T-cell (primary cell): ENCODE results near the gene CBS. TPM values are rescaled to one million over a fixed set of nuclear protein-coding genes. Genes with fewer than 3 reads are reported as not detected.
A peak's percentile ranks its signal among the peaks of the same experiment; 100 is the strongest.
"Not testable (repeated sequence)": the region's sequence is repeated elsewhere in the genome, so short reads cannot be mapped to it uniquely, and the experiment has no call there.

Experiments used
- ATAC-seq, 4 experiments: fragments of 200-7000 bp in 3 of 4; fragments of 150-1000 bp in 1 of 4; cut with Tn5 transposase; replicated peaks in 1 of 4; 1 replicate in 3 of 4; 2 replicates in 1 of 4; pipeline ENCODE4 v1.10.0; 2021; ENCODE audit warnings: moderate library complexity in 3 of 4, mild to moderate bottlenecking in 2 of 4, moderate number of reproducible peaks in 1 of 4
- CTCF ChIA-PET, 2 donors: fragments of 300-600 bp; sonication (Branson Sonifier 250); formaldehyde crosslinking; loops; one replicate each; lab custom pipeline; 2022; ENCODE audit warnings: antibody characterized with exemption in 2 of 2; lab: Charles Lee
- POLR2A ChIA-PET, 2 donors: fragments of 300-600 bp; sonication (Branson Sonifier 250); formaldehyde crosslinking; loops; one replicate each; lab custom pipeline; 2022; ENCODE audit warnings: antibody characterized with exemption in 2 of 2; lab: Charles Lee
- DNase-seq, 35 experiments: peaks; one replicate each; pipeline versions ENCODE4 v3.0.0 to v3.0.0-alpha.2; 2013 to 2023
- H3K27ac ChIP-seq: one replicate; pipeline ENCODE4 v1.5.1; 2013; ENCODE audit warnings: low read length
- H3K27me3 ChIP-seq, 2 experiments: replicated peaks in 1 of 2; 1 replicate in 1 of 2; 2 replicates in 1 of 2; pipeline versions ENCODE4 v1.6.1 to v1.7.0; 2013; ENCODE audit warnings: low read length in 1 of 2, mixed read lengths in 1 of 2; ENCODE audit not compliant: control insufficient read depth in 2 of 2, insufficient read depth in 2 of 2; ENCODE audit errors: extremely low read depth in 1 of 2
- H3K36me3 ChIP-seq, 2 donors: 1 replicate in 1 of 2; 2 replicates in 1 of 2; pipeline versions ENCODE4 v1.6.1 to v1.7.0; 2013; ENCODE audit warnings: low read length in 1 of 2; ENCODE audit not compliant: control insufficient read depth in 2 of 2, insufficient read depth in 1 of 2; ENCODE audit errors: extremely low read depth in 1 of 2
- H3K4me1 ChIP-seq, 2 experiments: 1 replicate in 1 of 2; 2 replicates in 1 of 2; pipeline versions ENCODE4 v1.6.1 to v1.7.0; 2013; ENCODE audit warnings: low read length in 2 of 2, mixed read lengths in 1 of 2; ENCODE audit not compliant: insufficient read depth in 2 of 2, control insufficient read depth in 1 of 2; ENCODE audit errors: extremely low read depth in 1 of 2
- H3K4me3 ChIP-seq, 2 donors: 1 replicate in 1 of 2; 2 replicates in 1 of 2; pipeline versions ENCODE4 v1.5.1 to v1.7.0; 2013; ENCODE audit warnings: mild to moderate bottlenecking in 2 of 2, low read length in 1 of 2, moderate library complexity in 1 of 2; ENCODE audit not compliant: control insufficient read depth in 1 of 2; ENCODE audit errors: extremely low read depth in 1 of 2
- H3K9me3 ChIP-seq: 2 replicates; pipeline ENCODE4 v1.7.0; 2013
- H3K27ac Mint-ChIP-seq, 2 donors: one replicate each; pipeline ENCODE4 v1.8.0; 2020 to 2021; ENCODE audit warnings: mild to moderate bottlenecking in 2 of 2, mixed read lengths in 2 of 2
- H3K27me3 Mint-ChIP-seq, 2 donors: one replicate each; pipeline ENCODE4 v1.8.0; 2021 to 2022; ENCODE audit warnings: mixed read lengths in 2 of 2
- H3K36me3 Mint-ChIP-seq: one replicate; pipeline ENCODE4 v1.8.0; 2021; ENCODE audit warnings: mixed read lengths
- H3K4me1 Mint-ChIP-seq, 3 donors: one replicate each; pipeline ENCODE4 v1.8.0; 2020 to 2022; ENCODE audit warnings: mixed read lengths in 3 of 3, mild to moderate bottlenecking in 1 of 3
- H3K4me3 Mint-ChIP-seq, 3 donors: one replicate each; pipeline ENCODE4 v1.8.0; 2020 to 2022; ENCODE audit warnings: mild to moderate bottlenecking in 3 of 3, mixed read lengths in 3 of 3, moderate library complexity in 3 of 3
- H3K9me3 Mint-ChIP-seq, 3 donors: one replicate each; pipeline ENCODE4 v1.8.0; 2020 to 2022; ENCODE audit warnings: mixed read lengths in 3 of 3
- WGBS: methylation state at CpG from one replicate; pipeline ENCODE4 v1.1.5; 2013; ENCODE audit warnings: missing lambda C conversion rate; ENCODE audit not compliant: insufficient coverage; 5-methylcytosine and 5-hydroxymethylcytosine counted together
- total RNA-seq, 35 experiments: library from RNA in 6 of 35; stranded (reverse) in 6 of 35; fragments of 120-200 nt in 1 of 35; gene quantifications; one replicate each; pipeline versions ENCODE4 v1.2.1 to v1.2.4 and lab custom pipeline; 2013 to 2026

CBS gene
- total RNA-seq, 5 donors from 2014 or later (not counting 1 experiment from before 2014, with no cell fraction given): 0.65 to 5.5 (median 3.7) TPM; not detected in 1

DNA sequence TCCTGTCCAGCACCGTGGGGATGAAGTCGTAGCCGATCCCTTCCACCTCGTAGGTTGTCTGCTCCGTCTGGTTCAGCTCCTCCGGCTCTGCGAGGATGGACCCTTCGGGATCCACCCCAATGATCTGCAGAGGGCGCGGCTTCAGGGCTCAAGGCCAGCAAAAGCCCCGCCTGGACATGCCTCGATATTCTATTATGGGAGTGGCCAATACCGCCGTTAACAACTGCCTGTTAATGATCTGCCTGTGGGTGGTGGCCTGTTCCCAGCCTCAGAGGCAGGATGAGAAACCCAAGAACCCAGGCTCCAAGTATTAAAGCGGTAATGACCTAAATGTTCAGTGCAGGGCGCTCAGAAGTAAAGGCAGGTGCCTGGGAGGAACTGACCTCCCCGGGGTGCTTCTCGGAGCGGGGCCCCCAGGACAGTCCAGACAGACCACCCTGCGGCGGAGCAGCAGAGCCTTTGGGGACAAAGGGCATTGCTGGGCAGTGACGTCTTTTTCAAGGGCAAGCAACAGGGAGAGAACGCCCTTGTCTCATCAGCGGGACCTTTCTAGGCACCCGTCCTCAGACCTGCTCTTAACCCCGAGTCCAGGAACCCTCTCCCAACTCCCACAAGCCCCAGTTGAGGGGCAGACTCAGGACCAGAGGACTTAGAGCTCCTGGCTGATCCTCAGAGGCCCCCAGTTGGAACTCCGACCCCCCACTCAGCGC is 12.5 kb downstream of the CBS start:
- DNase-seq, H3K27ac Mint-ChIP-seq, H3K27me3 Mint-ChIP-seq, H3K4me1 Mint-ChIP-seq, H3K27me3 ChIP-seq, H3K4me3 Mint-ChIP-seq, POLR2A ChIA-PET, H3K9me3 Mint-ChIP-seq, H3K9me3 ChIP-seq, H3K36me3 ChIP-seq, H3K4me3 ChIP-seq, H3K4me1 ChIP-seq, H3K36me3 Mint-ChIP-seq, CTCF ChIA-PET, ATAC-seq, H3K27ac ChIP-seq: not testable (repeated sequence)
- WGBS: no CpG with 5 or more reads among the region's 28 CpGs

- H3K4me1 Mint-ChIP-seq, CTCF ChIA-PET, H3K36me3 ChIP-seq, H3K27ac ChIP-seq, H3K9me3 Mint-ChIP-seq, H3K4me3 Mint-ChIP-seq, H3K4me3 ChIP-seq, ATAC-seq, DNase-seq, H3K27me3 ChIP-seq, H3K9me3 ChIP-seq, H3K36me3 Mint-ChIP-seq, H3K27me3 Mint-ChIP-seq, POLR2A ChIA-PET, H3K4me1 ChIP-seq, H3K27ac Mint-ChIP-seq: not testable (repeated sequence)
- WGBS: no CpG with 5 or more reads among the region's 13 CpGs
Observed at GRCh38 chr21:43053112-43053511, 22.5 kb downstream of the CBS start.

DNA sequence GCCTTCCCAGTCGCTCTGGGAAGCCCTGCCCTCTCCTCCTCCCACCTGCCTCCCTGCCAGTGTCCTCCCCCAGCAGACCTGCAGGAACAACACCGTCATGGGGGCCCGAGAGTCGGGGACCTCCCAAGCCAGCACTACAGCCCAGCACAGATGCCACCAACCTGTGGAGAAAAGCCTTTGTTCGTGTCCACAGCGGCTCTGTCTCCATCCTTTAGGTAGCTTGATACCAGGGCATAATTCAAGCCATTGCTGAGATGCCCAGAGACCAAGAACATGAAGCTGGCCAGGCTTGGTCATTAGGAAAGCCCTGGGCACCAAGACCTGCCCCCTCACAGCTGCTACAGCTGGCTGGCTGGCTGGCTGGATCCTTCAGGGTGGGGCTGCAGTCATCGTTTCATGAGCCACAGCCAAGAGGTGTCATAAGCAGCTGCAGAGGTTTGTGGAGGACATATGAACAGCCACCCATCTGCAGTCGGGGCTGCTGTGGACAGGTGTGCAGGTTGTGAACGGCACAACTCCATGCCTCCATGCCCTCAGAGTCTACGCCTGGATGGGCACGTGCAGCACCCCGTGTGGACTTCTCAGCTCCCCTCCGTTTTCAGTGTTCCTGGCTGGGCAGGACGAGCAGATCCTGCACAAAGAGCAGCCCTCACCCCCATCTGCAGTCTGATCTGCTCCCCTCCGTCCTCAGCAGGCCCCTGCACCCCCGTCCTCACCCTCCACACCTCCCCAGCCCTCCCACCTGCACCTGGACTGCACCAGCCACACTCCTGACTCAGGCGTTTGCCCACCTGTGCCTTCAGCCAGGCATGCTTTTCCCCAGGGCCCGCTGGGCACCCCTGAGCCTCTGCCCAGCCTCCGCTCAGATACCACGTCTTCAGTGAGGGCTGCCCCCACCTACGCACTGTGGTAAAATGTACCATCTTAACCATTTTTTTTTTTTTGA is 29.5 kb downstream of the CBS start:
- peak overlapping the region in 1 of 2 donors; percentile 58 for H3K27ac Mint-ChIP-seq
- H3K36me3 ChIP-seq, H3K36me3 Mint-ChIP-seq, H3K4me3 ChIP-seq, H3K4me1 Mint-ChIP-seq, H3K9me3 ChIP-seq, H3K27me3 Mint-ChIP-seq, H3K27me3 ChIP-seq, CTCF ChIA-PET, H3K9me3 Mint-ChIP-seq, POLR2A ChIA-PET: not testable (repeated sequence)
- peak overlapping the region; percentile 34 for H3K27ac ChIP-seq
- DNase-seq (peak in 2 of 35 experiments; percentile 4 to 8), ATAC-seq (peak; percentile 22 to 49 (median 44))
- peaks cover 2 to 12% of the 10 kb centered on the region in 2 experiments for H3K4me1 ChIP-seq
- H3K4me3 Mint-ChIP-seq: peak overlapping the region in 1 of 3 donors; percentile 68
- WGBS: 41% methylated on average over 7 of the region's 21 CpGs

- H3K27me3 Mint-ChIP-seq, CTCF ChIA-PET, POLR2A ChIA-PET, H3K9me3 Mint-ChIP-seq, H3K4me3 ChIP-seq, H3K36me3 Mint-ChIP-seq, H3K36me3 ChIP-seq, H3K9me3 ChIP-seq, H3K4me1 Mint-ChIP-seq, H3K27me3 ChIP-seq: not testable (repeated sequence)
- no CpG with 5 or more reads among the region's 17 CpGs for WGBS
- Histone ChIP-seq H3K4me1 (peaks cover 2 to 12% of the 10 kb centered on the region in 2 experiments), H3K27ac (peak overlapping the region; percentile 34)
- peak overlapping the region; percentile 91 to 92 for H3K27ac Mint-ChIP-seq
- peak overlapping the region in 2 of 3 donors; percentile 21 to 68 for H3K4me3 Mint-ChIP-seq
- peak in 3 of 35 experiments; percentile 7 to 23 (median 9) for DNase-seq
- ATAC-seq: peak; percentile 67 to 82 (median 74)
Observed at GRCh38 chr21:43045165-43045875, 30.3 kb downstream of the CBS start.

DNA sequence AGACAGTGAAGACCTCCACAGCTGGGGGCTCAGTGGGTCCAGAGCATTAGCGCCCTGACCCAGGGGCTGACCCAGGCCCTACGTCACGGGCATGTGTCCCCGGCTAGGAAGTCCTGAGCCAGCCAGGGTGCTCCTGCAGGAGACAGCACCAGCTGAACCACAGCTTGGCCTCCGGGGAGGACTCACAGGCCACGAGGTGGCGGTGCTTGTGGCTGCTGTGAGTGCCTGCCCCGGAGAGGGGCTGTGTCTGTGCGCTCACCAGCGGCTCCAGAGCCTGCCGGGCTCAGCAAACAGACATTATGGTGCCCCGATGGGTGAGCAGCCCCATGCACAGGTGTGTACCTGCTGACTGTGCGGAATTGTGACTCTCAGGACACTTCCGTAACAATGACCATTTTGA is 31.1 kb downstream of the CBS start:
- not testable (repeated sequence) for H3K36me3 ChIP-seq

GRCh38 chr21:43043291-43043690 is 32.3 kb downstream of the CBS start:
- H3K9me3 Mint-ChIP-seq, H3K27ac Mint-ChIP-seq, H3K27me3 Mint-ChIP-seq, H3K9me3 ChIP-seq, H3K27me3 ChIP-seq, H3K36me3 Mint-ChIP-seq, H3K4me3 Mint-ChIP-seq, H3K36me3 ChIP-seq, H3K27ac ChIP-seq, H3K4me1 Mint-ChIP-seq, POLR2A ChIA-PET, ATAC-seq, CTCF ChIA-PET, DNase-seq, H3K4me3 ChIP-seq: not testable (repeated sequence)
- H3K4me1 ChIP-seq: peaks cover 2 to 12% of the 10 kb centered on the region in 2 experiments
- WGBS: 98% methylated on average over 4 of the region's 14 CpGs

More for the DNA sequence above, 31.1 kb downstream of the CBS start:
- H3K27ac ChIP-seq, H3K9me3 ChIP-seq, CTCF ChIA-PET, H3K27me3 ChIP-seq, H3K27ac Mint-ChIP-seq, POLR2A ChIA-PET, H3K36me3 Mint-ChIP-seq, H3K4me3 ChIP-seq, H3K4me3 Mint-ChIP-seq, H3K9me3 Mint-ChIP-seq, H3K27me3 Mint-ChIP-seq, H3K4me1 Mint-ChIP-seq: not testable (repeated sequence)
- ATAC-seq (peak in 1 of 4 experiments; percentile 14), DNase-seq (peak in 1 of 35 experiments; percentile 6)
- 31% methylated on average over 2 of the region's 14 CpGs for WGBS
- H3K4me1 ChIP-seq: peaks cover 2 to 12% of the 10 kb centered on the region in 2 experiments
